GM18520 (cell line): ENCODE measurements around the gene ZIC2.

ENCODE experiments used
- ATAC-seq: cut with Tn5 transposase; IDR thresholded peaks from one replicate; pipeline ENCODE4 v1.9.1; 2021; ENCODE audit not compliant: unreplicated experiment

Gene ZIC2

GRCh38 chr13:99973163-99973807 is 8.3 kb upstream of the ZIC2 start:
- no peak for ATAC-seq

DNA sequence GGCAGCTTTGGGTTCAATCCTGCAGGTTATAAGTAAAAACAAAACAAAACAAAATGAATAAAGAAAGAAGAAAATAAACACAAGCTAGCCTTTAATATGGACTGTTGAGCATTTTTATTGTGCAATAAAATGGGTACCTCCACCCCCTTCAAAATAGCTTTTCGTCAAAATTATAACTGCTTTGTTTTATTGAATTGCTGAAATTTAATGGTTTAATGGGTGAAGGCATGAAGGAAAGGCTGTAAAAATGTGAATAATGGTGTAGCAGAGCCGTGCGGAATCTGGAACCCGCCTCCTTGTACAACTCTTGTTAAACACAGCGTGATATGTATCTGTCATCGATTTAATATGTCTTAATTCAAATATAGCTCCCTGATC is 7.8 kb upstream of the ZIC2 start:
- ATAC-seq = no peak

GRCh38 chr13:99974296-99974938 is 7.2 kb upstream of the ZIC2 start:
- no peak for ATAC-seq

DNA sequence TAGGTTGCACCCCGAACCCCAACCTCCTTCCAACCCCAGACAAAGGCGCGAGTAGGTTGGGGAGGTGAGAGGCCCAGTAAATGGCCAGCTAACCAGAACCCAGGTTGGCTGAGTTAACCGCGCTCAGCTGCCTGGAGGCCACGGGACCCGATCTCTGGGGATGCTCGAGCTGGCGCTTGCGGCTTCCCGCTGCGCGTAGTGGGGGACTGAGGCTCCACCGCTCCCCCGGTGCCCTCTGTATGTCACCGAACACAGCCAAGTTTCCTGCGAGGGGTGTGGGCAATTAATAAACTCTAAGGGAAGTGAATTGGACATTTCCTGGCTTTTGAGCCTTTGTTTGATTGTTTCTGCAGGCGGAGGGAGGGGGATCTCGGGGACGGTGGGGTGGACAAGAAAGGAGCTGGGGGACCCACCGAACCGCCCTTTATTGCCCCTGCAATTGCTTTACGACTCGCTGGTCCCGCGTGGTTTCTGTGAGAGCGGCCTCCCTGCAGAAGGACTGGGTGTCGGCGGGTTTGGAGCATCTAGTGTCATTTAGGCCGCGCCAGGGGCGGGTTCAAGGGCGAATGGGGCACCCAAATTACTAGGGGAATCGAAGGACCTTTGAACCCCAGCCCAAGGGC is 6.5 kb upstream of the ZIC2 start:
- ATAC-seq = no peak

GRCh38 chr13:99975626-99976025 is 6.0 kb upstream of the ZIC2 start:
- ATAC-seq = no peak

- no peak for ATAC-seq
Observed at GRCh38 chr13:99976575-99976974, 5.0 kb upstream of the ZIC2 start.

DNA sequence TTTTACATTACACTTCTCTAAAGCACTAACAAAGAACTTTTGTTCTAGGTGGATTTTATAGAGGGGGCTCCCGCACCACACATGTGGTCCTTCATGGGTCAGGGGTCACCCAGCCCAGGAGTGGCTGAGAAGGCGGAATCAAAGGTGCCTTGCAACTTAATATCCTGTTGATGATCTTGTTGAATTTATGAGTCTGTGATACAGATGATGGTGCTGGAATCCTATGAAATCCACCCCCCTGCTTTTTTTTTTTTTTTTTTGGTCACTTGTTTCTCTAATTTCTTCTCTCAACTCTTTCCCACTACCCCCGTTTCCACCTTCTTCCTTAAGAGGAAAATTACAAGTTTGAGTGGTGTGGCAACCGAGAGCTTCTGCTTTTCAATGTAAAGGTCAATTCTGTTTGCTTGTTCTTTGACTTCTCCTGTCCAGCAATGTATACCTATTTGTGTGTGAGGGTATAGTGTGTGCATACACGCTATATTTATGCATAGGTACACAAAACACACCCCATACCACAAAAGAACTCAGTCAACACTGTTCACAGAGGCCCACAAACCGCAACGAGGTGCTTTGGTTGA is 4.2 kb upstream of the ZIC2 start:
- no peak for ATAC-seq

GRCh38 chr13:99977912-99978798 is 3.4 kb upstream of the ZIC2 start:
- ATAC-seq = no peak

DNA sequence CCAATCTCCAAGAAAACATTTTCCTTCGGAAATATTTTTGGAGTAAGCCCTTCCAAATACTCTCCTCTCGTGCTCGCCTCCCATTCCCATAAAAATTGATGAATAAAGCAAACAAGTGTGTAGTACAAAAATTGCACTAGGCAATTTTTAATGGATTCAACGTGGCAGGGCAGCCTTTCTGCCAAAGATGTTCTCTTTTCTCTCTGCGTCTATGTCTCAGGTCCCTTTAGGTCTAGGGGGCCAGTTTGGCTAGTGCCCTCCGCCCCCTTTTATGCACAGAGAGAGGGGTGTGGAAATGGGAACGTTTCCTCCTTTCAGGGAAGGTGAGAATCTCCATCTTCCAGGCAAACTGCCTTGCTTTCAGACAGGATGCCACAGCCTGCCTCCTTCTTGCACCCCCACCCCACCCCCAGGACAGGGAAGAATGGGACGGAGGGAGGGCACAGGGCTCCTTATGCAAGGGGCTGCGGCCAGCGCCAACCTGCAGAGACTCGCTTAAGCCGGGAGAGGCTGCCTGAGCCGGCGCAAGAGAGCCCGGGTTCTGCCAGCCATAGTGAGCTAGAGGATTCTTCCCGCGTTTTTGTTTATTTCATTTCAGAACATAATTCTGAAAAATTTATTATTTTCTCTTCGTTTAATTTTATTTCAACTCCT is 2.7 kb upstream of the ZIC2 start:
- no peak for ATAC-seq

DNA sequence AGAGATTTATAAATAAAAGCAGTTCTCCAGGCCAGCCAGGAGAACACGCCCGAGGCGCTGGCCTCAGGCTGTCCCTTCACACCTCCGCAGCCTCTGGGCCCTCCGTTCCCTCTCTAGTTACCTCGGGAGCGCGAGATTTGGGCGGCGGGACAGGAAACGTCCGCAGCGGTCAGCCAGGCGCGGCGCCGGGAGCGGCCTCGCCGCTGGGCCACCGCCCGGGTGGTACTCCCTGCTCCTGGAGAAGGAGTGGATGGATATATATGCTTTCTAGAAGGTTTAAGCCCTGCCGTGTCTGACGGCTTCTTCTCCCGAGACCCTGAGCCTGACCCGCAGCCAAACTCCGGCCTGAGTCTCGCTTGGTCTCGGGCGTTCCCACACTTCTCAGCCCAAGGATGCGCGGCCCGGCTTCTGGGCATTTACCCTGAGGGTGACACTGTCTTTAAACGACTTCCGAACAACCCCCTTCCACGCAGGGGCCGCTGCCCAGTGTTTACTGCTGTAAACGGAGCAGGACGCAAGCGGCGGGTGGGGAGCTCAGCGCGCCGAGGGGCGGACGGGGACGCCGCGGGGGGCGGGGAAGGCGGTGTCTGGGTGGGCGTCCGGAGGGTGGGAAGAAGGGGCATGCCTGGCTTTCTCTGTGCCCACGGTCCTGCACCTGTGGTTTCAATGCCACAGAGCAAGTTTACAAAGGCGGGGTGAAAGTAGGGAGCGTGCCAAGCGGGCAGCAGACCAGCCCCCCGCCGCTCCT is 2.0 kb upstream of the ZIC2 start:
- ATAC-seq = no peak

DNA sequence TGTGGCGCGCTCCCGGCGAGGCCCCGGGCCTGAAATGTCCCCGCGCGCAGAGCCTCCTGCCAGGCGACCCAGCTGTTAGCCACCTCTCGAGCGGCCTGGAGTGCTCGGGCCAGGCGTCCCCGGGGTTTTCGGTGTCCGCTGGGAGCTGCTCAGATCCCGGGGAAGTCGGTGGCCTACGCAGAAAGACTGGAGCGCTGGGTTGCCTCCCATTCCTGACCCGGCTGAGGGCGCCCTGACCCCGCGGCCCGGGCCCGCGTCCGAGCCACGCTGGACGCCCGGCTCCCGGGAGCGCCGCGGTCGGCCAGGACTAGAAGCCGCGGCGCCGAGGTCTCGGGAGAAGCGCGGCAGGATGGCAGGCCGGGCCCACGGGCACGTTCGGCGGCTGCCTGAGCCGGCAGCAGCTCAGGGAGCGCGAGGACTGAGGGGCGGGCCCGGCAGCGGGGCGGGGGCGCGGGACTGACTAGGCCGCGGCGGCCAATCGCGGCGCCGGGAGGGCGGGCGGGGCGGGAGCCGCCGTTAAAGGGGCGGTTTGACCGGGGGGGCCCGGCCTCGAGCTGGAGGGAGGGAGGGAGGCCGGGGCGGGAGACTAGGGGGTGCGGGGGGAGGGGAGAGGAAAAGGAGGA is 1.3 kb upstream of the ZIC2 start:
- no peak for ATAC-seq

DNA sequence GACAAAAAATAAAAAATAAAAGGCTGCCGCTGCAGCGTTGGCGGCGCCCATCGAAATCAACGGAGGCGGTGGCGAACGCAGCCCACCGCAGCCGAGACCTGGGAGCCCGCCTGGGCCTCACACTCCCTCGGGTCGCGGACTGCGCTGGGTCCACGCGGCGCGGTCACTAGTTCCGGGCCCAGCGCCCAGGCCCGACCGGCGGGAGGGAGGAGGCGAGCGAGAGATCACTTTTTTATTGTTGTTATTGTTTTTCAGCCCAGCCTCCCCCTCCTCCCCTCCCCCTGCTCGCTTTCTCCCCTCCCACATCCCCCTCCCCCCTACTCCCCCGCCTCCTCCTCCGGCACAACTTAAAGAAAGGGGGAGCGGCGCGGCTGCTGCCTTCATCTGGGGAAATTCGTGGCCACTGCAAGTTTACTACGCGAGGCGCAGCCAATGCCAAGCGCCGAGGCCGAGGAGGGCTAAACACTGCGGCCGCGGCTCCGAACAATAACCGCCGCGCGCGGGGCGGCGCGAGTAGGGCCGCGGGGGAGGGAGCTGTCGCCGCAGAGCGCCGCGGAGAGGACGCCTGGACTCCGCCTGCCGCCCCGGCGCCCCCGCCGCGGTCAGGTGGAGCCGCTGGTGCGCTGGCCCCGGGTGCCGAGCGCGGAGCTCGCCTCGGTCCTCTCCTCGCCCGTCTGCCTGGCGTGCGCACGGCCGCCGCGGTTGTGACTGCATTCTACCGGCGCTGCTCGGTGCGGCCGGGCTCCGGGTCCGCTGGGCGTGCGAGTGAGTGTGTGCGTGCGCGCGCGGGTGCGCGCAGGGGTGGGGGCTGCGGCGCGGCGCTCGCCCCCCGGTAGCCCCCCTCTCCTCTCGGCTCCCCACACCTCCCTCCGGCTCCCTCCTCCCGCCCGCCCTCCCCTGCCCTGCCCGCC is 505 bp upstream of the ZIC2 start:
- ATAC-seq = no peak

- ATAC-seq = no peak
Observed at GRCh38 chr13:99982036-99982730, 599 bp downstream of the ZIC2 start.

DNA sequence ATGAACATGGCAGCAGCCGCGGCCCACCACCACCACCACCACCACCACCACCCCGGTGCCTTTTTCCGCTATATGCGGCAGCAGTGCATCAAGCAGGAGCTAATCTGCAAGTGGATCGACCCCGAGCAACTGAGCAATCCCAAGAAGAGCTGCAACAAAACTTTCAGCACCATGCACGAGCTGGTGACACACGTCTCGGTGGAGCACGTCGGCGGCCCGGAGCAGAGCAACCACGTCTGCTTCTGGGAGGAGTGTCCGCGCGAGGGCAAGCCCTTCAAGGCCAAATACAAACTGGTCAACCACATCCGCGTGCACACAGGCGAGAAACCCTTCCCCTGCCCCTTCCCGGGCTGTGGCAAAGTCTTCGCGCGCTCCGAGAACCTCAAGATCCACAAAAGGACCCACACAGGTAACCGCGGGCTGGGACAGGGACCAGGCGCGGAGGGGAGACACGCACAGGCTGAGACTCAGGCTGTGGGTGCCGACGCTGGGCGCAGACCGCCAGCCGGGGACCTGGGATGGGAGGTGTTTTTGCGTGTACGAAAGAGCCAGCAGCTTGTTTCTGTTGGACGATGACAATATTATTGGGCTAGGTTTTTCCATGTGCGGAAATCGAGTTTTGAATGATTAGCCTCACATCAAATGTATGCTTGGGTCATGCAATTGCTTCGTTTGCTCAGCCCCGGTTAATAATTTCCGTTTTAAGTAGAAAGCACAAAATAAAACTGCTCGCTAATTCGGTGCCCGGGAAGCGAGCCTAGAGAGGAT is 1.3 kb downstream of the ZIC2 start:
- ATAC-seq = no peak

DNA sequence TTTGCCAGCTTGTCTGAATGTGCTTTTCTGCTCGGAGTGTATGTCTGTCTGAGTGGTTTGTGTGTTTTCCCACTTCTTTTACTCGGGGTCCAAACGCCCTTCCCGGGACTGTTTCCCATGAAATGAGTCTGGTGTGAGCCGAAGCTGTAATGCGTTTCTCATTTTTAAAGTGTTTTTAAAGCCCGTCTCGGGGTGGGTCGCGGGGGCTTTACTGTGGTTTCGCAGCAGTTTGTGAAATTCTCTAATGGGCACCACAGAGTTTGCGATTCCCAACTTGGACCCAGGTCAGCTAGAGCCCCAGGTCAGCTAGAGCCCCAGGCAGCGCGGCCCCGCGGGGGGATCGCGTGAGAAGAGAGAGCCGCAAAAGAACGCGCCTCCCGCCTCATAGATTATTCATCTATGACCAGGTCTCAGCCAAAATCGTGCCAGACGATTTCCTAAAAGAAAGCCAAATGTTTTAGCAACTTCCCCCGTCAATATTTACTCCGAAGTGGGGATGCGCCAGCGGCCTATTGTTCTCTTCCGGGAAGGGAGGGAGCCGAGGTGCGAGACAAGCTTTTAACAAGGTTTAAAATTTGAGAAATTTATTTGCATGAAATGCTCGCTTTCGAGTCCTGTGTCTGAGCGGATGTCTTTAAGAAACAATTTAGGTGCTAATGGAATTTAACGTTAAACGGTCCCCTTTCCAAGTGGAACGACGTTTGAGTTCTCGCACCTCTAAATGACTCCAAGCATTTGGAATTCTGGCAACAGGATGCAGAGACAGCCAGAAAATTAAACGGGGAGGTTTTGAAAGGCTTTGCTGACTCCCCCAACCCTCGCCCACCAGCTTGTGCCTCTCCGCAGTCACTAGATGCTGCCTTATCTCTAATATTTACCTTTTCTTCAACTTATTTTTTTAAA is 2.2 kb downstream of the ZIC2 start:
- ATAC-seq = no peak
